H1 (cell line): ENCODE results near the gene PECR. TPM values are rescaled to one million over a fixed set of nuclear protein-coding genes. Genes with fewer than 3 reads are reported as not detected.

Experiments
- ATF2 ChIP-seq: IDR thresholded peaks from 2 replicates; pipeline ENCODE4 v1.6.1; 2012; ENCODE audit warnings: low read length, inconsistent platforms
- ATF3 ChIP-seq: IDR thresholded peaks from 2 replicates; pipeline ENCODE4 v1.6.1; 2011; ENCODE audit warnings: low read depth, mild to moderate bottlenecking, low read length; ENCODE audit not compliant: insufficient read depth
- JUN ChIP-seq: IDR thresholded peaks from 2 replicates; pipeline ENCODE4 v1.6.1; 2011; ENCODE audit warnings: low read depth, mild to moderate bottlenecking, improper control_type of control experiment, low read length
- TAF1 ChIP-seq: IDR thresholded peaks from 2 replicates; pipeline ENCODE4 v1.6.1; 2011; ENCODE audit warnings: mild to moderate bottlenecking, low read depth, low read length
- polyA plus RNA-seq, 7 experiments: library from polyadenylated mRNA; depleted of rRNA in 3 of 7; stranded (reverse) in 5 of 7; unstranded in 2 of 7; fragments of >200 nt in 5 of 7; fragments of 200-250 nt in 2 of 7; gene quantifications; 1 replicate in 5 of 7; 2 replicates in 1 of 7; 4 replicates in 1 of 7; pipeline versions ENCODE4 v1.2.1 to v1.2.3, GENCODE V29; 2011 to 2013; ENCODE audit warnings: missing spikeins in 2 of 7, mixed read lengths in 2 of 7
- total RNA-seq: library from RNA; stranded (reverse); fragmentation: NEBNext Ultra II Directional; extraction: Animal tissue kit (Norgen Biotek cat#: 25700); gene quantifications from 2 replicates; pipeline ENCODE4 v1.2.1, GENCODE V29; 2021

PECR gene
- total and polyA plus RNA-seq, 2 of the 8 experiments (the other 6 are each of a cell fraction or from before 2014, with no cell fraction given) = 15.9 to 19.2 TPM

GRCh38 chr2:216017365-216017764 lies 64.2 kb downstream of the PECR start (continued):
- TF ChIP-seq ATF3 (no peak), JUN (no peak), TAF1 (no peak), ATF2 (no peak)
- TF ChIP-seq, all 59 proteins: peak for 0
